MV-4-11 (cell line): ENCODE data around the gene FRMD3.

Experiments
- DNase-seq: peaks from one replicate; lab custom pipeline; 2025; lab: John Stamatoyannopoulos, UW

FRMD3 gene

GRCh38 chr9:83330207-83331196 lies 207.7 kb downstream of the FRMD3 start:
- DNase-seq = no peak

DNA sequence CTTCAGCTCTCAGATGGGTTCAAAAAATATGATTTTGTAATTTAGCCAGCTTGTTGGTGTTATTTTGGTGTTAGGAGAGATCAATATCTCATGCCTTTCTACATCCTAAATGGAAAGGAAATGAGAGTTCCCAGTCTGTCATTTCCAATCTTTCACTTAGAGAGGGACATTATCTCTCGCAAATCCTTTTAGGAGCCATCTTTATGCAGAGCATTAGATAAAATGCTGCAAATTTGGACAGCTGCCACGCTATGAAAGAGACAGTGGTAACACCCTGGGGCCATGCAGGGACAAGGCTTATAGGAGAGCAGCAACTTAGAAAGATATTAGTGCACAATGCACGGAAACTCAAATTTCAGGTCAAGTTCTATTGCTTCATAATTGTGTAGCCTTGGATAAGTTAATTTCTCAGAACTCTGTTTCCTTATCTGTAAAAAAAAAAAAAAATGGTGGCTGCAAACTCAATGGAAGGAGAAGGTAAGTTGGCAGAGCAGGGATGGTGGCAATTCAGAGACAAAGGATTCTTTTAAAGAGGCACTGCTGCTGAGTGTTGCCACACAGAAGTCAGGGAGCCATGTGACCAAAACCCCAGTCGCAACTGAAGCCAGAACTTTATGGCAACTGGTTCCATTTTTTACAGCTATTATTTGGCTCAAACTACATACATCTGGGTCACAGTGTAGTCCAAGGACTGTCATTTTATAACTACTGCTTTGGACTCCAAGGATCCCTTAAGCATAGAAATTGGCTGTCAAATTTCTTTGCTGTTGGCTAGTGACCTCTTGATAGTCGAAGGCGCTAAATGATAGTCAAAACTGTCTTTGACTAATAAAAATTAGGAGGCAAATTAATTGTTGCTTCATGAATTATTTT lies 210.2 kb downstream of the FRMD3 start:
- DNase-seq = peak; percentile 7

DNA sequence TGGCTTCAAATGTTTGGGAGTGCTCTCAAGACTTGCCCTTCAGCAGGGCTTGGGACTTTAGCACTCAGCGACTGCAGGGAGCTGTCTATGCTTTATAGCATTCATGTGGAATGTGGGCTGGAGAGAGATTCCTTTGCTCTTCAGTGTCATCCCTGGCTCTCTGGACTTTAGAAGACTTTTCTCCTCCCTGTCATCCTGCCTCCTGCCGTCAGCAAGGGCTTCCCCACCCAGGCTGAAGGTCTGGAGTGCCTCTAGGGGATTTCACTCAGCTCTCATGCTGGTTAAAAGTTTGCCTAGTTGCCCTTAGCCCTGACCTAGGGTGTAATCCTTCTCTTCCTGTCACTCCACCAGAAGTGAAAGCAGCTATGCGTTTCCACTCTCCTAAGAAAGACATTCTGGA lies 210.9 kb downstream of the FRMD3 start:
- DNase-seq = peak; percentile 63

- DNase-seq = no peak
Observed at GRCh38 chr9:83323148-83323547, 215.1 kb downstream of the FRMD3 start.

GRCh38 chr9:83322438-83322837 lies 215.8 kb downstream of the FRMD3 start:
- DNase-seq = no peak

DNA sequence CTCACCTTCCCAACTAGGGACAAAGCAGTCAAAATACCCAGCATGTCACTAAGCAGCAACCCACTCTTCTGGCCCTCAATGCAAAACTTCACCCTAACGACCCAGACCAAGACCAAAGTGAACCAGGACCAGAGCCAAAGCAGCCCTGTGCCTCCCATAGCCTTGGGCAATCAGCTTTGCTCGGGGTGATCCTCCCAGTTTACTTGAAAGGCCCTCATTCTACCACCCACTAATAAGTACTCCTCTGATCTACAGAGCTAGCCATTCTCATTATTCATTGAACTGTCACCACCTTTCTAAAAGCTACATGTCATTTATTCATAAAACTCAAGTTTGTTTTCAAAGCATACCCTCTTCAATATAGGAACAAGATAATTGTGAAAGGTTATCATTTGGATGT lies 221.0 kb downstream of the FRMD3 start:
- no peak for DNase-seq

- DNase-seq = no peak
Observed at GRCh38 chr9:83315649-83316048, 222.6 kb downstream of the FRMD3 start.

DNA sequence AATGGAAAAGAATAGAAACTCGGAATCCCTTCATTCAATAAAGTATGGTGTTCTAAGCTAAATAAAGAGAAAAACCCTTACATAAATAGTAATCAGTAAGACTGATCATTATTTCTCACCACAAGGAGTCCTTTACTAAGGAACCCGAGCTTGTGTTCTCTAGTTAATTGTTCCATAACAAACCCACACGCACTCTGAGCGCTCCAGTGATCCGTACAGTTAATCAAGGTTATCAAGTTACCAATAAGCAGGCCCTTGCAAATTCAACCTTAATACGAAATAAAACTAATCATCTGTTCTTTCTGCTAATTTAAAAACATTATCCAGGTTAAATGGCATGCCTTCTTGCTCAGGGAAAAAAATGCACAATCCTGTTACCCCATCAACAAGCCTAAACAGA lies 224.4 kb downstream of the FRMD3 start:
- DNase-seq = no peak

DNA sequence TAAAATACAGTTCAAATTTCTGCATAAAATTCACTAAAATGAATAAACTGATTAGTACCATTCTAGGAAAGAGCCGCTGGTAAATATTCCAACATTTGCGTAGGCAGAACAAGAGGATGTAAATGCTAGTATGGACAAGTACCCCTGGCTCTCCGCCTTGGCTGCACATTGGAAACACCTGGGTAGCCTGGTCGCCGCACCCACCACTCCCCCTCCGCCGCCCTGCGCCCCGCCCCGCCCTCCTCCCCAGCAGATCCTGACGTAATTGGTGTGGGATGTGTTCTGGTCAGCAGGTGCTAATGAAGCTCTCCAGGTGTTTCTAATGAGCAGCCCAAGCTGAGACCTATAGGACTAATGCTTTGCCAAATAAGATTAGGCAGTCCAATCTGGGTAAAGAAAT lies 225.7 kb downstream of the FRMD3 start:
- DNase-seq = no peak

DNA sequence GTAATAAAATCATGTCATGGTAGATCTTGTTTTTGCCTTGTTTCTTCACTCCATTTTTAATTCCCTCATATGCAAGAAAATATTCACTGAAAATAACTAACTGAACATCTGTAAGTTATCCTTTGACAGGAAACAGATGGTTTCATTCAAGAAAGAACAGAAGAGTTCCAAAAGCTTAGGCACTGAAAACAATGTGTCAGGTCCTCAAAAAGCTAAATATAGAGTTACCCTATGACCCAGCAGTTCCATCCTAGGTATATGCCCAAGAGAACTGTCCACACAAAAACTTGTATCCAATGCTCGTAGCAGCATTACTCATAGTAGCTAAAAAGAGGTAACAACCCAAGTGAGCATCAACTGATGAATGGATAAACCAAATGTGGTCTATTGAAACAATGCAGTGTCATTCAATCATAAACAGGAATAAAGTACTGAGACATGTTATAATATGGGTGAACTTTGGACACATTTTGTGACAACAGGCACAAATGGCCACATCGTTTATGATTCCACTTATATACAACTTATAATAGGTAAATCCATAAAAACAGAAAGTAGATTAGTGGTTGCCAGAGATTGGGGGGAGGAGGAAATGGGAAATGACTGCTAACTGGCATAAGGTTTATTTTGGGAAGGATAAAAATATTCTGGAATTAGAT lies 231.0 kb downstream of the FRMD3 start:
- no peak for DNase-seq

DNA sequence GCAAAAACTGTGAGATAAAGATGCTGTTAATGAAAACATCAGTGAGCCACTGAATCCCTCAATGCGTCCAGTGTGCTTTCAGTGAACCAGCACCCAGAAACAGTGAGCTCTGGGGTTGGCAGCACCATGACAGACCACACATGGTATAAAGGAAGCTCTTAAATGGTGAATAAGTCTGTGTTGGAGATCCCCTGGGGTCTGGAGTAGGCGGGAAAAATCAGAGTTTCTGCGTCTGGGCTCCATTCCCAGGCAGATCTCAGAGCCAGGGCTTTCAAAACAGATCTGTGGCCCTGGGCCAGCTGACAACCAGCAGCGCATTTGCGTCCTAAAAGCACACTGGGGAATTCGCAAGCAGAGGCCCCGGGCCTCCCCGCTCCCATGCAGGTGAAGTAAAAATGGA lies 233.5 kb downstream of the FRMD3 start:
- DNase-seq = no peak

DNA sequence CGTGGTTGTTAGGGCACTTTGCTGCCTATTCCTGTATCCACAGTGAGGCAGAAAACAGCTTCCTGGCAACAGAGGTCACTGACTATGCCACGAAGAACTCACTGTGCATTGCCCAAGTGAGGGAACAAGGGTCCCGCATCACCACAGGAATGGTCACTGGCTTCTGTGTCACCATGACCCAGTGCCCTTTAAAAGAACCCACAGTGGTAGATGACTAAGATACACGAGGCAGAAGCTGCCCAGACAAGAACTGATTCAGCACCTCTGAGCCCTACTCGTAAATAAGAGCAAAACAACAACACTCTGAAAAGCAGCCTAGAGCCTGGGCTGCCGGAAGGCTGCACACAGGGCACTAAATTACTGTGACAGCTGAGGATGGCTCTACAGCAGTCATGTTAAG lies 238.6 kb downstream of the FRMD3 start:
- DNase-seq = peak; percentile 31

DNA sequence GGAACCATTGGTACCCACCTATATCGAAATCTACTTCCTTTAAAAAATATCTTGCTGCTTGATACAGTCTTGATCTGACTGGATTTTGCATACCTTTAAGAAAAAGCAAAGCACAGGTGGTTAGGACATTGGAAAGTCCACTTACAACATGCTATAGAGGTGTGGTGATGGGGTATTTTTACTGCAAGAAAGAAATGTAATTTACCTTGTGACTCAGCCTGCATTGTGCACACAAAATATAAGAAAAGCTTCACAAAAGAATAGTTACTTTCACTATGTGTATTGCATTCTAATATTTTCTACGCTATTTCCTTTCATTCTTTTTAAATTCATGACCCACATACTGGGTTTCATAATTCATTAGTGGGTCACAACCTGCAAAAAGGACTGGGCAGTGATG lies 239.1 kb downstream of the FRMD3 start:
- DNase-seq = no peak

DNA sequence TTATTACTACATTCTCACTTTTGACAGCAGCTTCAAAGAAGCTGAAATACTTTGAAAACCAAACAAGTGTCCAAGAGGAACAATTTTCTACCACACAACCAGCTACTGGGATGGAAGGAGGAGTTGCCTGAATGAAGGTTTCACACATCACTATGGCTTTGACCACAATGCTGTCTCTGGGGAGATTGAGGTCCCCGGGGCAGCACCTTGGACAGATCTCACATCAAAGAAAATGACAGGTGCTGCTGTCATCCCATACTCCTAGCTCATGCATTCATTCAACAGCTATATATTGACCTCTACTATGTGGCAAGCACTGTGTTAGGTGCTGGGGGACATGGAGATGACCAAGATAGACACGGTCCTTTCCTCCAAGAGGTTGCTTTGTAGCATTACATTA lies 242.1 kb downstream of the FRMD3 start:
- no peak for DNase-seq

GRCh38 chr9:83294816-83295215 lies 243.4 kb downstream of the FRMD3 start:
- DNase-seq = no peak

GRCh38 chr9:83291196-83291595 lies 247.0 kb downstream of the FRMD3 start:
- no peak for DNase-seq

- no peak for DNase-seq
Observed at GRCh38 chr9:83290692-83291091, 247.5 kb downstream of the FRMD3 start.

DNA sequence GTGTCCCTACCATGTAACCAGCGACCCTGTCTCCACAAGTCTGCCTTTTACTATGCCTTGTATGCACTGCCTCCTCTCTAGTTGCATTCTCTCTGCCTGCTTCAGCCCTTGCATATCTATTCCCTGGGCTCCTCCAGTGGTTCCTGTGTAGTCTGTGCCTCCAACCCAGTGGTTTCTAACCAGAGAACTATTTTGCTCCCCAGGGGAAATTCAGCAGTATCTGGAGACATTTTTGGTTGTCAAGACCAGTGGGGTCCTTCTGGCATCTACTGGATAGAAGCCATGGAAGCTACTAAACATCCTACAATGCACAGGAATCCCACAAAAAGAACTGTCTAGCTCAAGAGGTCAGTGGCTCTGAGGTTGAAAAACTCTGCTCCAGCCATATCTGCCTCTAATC lies 251.2 kb downstream of the FRMD3 start:
- DNase-seq = no peak

DNA sequence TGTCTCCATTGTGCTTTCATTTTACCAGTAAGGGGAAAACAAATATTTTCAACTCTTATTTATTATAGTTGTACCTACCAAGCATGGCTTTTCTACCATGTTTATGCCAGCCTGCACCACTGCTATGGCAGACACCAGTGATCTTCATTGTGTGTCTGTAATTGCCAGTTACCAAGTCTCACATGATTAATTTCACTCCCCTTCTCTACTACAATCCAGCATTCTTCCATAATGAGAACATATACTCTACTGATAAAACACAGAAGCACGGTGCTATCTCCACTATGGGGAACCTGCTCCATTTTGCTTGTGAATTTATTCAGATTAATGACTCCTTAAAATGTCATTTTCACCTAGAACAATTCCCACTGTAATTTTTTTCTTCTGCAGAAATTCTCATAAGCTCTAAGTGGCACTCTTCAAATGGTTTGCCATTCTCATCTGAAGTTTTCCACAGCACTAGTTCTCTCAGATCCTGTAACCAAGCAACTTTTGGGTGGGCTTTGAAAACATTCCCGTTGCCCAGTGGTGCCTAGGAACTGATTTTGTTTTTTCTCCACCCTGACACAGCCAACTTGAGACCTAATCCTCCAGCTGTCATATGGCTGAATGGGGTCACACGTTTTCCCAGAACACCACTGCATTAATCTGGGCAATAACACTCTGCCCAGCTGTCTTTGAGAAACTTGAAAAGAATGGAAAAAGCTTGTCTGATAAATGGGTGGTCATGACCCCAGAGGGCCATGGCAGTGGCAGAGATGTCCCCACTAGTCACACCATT lies 252.6 kb downstream of the FRMD3 start:
- no peak for DNase-seq

DNA sequence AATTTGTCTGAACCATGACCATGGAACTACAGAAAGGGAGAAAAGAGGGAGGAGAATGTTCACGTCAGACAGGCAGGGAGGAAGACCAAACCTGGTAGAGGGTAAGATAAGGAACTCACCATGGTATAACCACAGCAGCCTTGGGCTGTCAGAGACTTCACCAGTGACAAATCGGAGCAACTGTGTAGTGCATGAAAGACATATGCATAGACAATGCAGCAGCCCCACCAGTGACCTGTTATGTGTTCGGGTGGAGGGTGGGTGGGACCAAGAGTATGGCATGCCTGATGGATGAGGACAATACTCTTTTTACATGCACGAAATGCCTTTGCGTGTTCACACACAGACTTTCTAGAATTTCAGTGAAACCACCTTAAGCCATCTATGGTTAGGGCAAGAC lies 253.5 kb downstream of the FRMD3 start:
- no peak for DNase-seq

DNA sequence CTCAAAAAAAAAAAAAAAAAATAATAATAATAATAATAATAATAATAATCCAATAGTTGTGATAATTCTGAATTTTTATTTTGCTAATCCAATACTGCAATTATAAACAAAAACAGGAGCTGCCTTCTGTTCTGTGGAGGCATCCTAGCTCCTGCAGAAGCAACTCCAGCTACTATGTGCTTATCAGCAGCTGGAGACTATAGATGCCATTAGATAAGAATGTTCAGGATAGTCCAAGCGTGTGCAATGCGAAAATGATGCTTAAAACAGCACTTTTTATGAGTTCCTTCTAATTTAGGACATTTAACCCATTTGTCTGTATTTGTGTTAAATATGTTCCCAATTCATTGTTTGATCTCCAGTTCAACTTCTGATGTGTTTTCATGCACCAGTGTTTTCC lies 254.7 kb downstream of the FRMD3 start:
- no peak for DNase-seq
